Keratinocyte (primary cell): ENCODE measurements around the gene SIGLEC7.

ENCODE experiments used
- EZH2 ChIP-seq: IDR thresholded peaks from one replicate; pipeline ENCODE4 v1.6.1; 2012; ENCODE audit warnings: inconsistent platforms, mild to moderate bottlenecking, low read length, moderate library complexity
- TF ChIP-seq, protein P1 (sequence below), 3 experiments: IDR thresholded peaks in 1 of 3; conservative IDR thresholded peaks in 1 of 3; optimal IDR thresholded peaks in 1 of 3; 2 replicates in 2 of 3; 3 replicates in 1 of 3; pipeline versions ENCODE3 to v1.5.1; 2011; ENCODE audit warnings: low read length in 3 of 3, mild to moderate bottlenecking in 3 of 3, moderate library complexity in 2 of 3, control low read depth in 1 of 3, inconsistent platforms in 1 of 3; ENCODE audit not compliant: insufficient read depth in 2 of 3; ENCODE audit errors: extremely low read depth in 1 of 3

GRCh38 chr19:51196181-51196580, 54.1 kb downstream of the SIGLEC7 start:
- no peak for TF ChIP-seq EZH2
- TF ChIP-seq, protein P1, sequence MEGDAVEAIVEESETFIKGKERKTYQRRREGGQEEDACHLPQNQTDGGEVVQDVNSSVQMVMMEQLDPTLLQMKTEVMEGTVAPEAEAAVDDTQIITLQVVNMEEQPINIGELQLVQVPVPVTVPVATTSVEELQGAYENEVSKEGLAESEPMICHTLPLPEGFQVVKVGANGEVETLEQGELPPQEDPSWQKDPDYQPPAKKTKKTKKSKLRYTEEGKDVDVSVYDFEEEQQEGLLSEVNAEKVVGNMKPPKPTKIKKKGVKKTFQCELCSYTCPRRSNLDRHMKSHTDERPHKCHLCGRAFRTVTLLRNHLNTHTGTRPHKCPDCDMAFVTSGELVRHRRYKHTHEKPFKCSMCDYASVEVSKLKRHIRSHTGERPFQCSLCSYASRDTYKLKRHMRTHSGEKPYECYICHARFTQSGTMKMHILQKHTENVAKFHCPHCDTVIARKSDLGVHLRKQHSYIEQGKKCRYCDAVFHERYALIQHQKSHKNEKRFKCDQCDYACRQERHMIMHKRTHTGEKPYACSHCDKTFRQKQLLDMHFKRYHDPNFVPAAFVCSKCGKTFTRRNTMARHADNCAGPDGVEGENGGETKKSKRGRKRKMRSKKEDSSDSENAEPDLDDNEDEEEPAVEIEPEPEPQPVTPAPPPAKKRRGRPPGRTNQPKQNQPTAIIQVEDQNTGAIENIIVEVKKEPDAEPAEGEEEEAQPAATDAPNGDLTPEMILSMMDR (optimal IDR thresholded peaks at IDR 0.05 in 1 of 3, IDR thresholded peaks at IDR 0.05 in 1 of 3, conservative IDR thresholded peaks at IDR 0.05 in 1 of 3; ENCODE audit: extremely low read depth in 1 of 3, insufficient read depth in 2 of 3, low read length in 3 of 3), result no peak
